NCI-H446 (cell line): ENCODE measurements around the gene ARHGAP21.

Experiments
- DNase-seq, 2 experiments: peaks; one replicate each; lab custom pipeline; 2025; lab: John Stamatoyannopoulos, UW

Gene ARHGAP21

GRCh38 chr10:24533981-24534380 is 189.7 kb downstream of the ARHGAP21 start:
- DNase-seq: no peak
